IPS-15b (cell line): ENCODE results near the gene CCDC167.
"Not testable (repeated sequence)": the region's sequence is repeated elsewhere in the genome, so short reads cannot be mapped to it uniquely, and the experiment has no call there.

ENCODE experiments used
- H3K27me3 ChIP-seq: one replicate; pipeline ENCODE4 v1.6.1; 2013; ENCODE audit warnings: low read length; ENCODE audit not compliant: control insufficient read depth, insufficient read depth
- H3K36me3 ChIP-seq: one replicate; pipeline ENCODE4 v1.6.1; 2013; ENCODE audit warnings: low read length; ENCODE audit not compliant: control insufficient read depth, insufficient read depth
- H3K4me1 ChIP-seq: one replicate; pipeline ENCODE4 v1.6.1; 2013; ENCODE audit warnings: mild to moderate bottlenecking, low read length; ENCODE audit not compliant: control insufficient read depth, insufficient read depth
- H3K4me3 ChIP-seq: one replicate; pipeline ENCODE4 v1.5.1; 2013; ENCODE audit warnings: low read depth, low read length
- H3K9ac ChIP-seq: one replicate; pipeline ENCODE4 v1.6.1; 2013; ENCODE audit warnings: low read depth, mild to moderate bottlenecking, low read length
- H3K9me3 ChIP-seq: one replicate; pipeline ENCODE4 v1.6.1; 2013; ENCODE audit warnings: mild to moderate bottlenecking, low read length; ENCODE audit not compliant: control insufficient read depth, insufficient read depth

Gene CCDC167

DNA sequence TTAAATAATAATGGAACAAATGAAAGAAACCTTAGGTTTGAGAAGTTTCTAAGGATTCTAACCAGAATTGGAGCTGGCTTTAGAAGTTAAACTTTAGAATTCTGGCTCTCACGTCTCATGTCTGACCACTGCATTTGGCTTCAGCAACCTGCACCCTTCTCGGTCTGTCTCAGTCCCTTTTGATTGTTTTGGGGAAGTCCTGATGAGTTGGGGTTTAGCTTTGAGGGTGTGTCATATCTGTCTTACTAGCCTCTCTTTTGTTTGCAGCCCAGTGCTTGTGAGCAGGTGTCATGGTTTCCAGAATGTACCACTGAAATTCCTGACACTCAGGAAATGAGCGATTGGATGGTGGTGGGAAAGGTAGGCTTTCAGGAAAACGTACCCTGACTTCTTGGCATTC, 49.7 kb downstream of the CCDC167 start:
- Histone ChIP-seq H3K36me3 (peaks cover 29% of the 10 kb centered on the region), H3K4me1 (no peaks in the 10 kb centered on the region), H3K4me3 (no peak overlapping the region), H3K9ac (no peak overlapping the region), H3K27me3 (no peaks in the 10 kb centered on the region), H3K9me3 (no peaks in the 10 kb centered on the region)

DNA sequence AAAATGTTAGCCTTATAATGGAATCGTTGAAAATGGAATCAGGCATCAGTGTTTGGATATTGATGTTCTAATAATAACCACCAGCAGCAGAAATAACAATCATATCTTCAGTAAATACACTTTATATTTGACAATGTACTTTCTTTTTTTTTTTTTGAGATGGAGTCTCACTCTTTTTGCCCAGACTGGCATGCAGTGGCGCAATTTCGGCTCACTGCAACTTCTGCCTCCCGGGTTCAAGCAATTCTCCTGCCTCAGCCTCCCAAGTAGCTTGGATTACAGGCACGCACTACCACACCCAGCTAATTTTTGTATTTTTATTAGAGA, 56.5 kb downstream of the CCDC167 start:
- H3K4me3 ChIP-seq, H3K27me3 ChIP-seq: not testable (repeated sequence)
- H3K36me3 ChIP-seq = peaks cover 17% of the 10 kb centered on the region

DNA sequence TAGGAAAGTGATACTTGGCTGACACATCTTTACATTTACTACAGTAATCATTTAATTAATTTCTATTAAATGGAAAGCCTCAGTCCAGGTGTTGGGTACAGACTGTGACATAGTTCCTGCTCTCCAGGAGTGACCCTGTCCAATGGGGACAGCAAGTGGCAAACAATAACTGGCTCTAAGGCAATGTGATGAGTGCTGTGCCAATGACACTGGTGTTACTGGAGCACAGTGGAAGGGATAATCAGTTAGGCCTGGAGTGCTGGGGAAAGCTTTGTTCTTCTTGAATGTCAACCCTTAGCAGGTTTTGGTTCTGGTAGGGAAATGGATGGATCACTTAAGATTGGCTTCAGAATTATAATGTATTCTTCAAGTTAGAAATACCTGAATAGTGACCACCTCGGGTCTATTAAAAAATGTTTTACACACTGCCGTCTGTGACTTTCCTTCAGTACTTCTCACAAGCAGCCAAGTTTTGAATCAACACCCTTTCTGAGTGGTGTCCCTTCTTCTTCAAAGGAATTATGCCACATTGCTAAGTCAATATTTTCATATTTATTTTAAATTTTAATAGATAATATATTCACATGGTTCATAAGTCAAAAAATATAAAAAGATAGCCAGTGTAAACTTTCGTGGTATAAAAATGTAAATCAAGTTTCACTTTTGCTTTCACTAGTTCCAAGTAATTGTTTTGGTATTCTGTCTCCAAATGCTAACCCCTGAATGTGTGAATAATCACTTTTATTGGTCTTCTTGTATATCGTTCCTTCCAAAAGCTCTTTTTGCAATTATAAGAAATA, 57.1 kb downstream of the CCDC167 start:
- Histone ChIP-seq H3K9ac (no peak overlapping the region), H3K4me1 (no peaks in the 10 kb centered on the region), H3K36me3 (peaks cover 17% of the 10 kb centered on the region), H3K9me3 (no peaks in the 10 kb centered on the region), H3K27me3 (no peaks in the 10 kb centered on the region), H3K4me3 (no peak overlapping the region)

More for the DNA sequence above, 56.5 kb downstream of the CCDC167 start:
- H3K4me1 ChIP-seq, H3K9ac ChIP-seq, H3K9me3 ChIP-seq: not testable (repeated sequence)

DNA sequence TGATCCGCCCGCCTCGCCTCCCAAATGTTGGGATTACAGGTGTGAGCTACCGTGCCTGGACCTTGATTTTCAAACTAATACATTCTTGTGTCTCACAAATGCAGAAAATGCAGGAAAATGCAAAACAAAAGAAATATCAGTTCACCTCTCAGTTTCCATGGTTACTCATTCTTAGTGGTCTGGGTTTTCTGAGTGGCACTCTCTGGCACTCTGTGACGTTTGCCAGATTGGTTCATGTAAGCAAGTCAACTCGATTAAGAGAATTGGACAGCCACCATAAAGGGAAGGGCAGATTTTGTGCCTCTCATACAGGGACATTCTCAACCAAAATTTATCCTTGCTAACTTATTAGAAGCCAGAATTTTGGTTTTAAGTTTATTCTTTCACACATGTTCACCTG, 58.0 kb downstream of the CCDC167 start:
- H3K4me1 ChIP-seq = no peaks in the 10 kb centered on the region
- H3K27me3 ChIP-seq = no peaks in the 10 kb centered on the region
- H3K9me3 ChIP-seq = no peaks in the 10 kb centered on the region
- no peak overlapping the region for H3K4me3 ChIP-seq
- H3K36me3 ChIP-seq = peaks cover 14% of the 10 kb centered on the region
- H3K9ac ChIP-seq = no peak overlapping the region

DNA sequence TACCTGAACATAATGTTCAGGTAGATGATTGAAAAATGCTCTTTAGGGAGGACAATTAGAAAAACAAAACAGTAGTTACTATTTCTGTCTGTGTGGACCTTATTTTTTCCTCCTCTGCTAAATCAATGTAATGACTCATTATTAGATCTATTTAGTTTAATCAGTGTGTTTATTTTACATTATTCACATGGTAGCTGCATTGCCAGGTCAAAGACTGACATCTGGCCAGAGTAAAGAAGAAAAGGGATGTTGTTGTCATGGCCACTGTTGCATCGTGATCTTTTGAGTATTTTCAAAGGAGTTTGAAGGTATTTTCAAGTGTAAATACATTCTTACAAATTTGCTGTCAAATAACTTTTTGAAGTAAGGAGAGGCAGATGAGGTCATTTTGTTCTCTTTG, 60.8 kb downstream of the CCDC167 start:
- H3K27me3 ChIP-seq = no peaks in the 10 kb centered on the region
- no peak overlapping the region for H3K9ac ChIP-seq
- no peak overlapping the region for H3K4me3 ChIP-seq
- no peaks in the 10 kb centered on the region for H3K4me1 ChIP-seq
- H3K36me3 ChIP-seq = peaks cover 4% of the 10 kb centered on the region
- H3K9me3 ChIP-seq = no peaks in the 10 kb centered on the region

DNA sequence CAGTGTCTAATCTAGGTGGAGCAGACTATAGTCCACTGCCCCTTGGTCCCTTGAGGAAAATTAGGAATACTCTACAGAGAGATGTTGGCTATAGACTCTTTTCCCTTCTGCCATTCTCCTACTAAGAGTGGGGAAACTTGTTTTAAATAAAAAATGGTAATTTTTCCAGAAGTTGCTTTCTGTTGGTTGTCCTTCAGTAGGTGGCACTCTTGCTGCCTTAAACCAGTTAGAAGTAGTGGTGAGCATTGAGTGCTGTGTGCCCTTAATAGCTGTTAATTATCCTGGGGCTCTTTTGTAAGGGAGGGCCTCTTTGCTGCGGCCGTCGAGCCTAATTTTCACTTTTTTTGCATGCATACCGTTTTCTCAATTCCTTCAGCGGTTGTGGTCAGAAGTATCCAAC, 63.9 kb downstream of the CCDC167 start:
- Histone ChIP-seq H3K4me3 (no peak overlapping the region), H3K36me3 (peaks cover 4% of the 10 kb centered on the region), H3K27me3 (no peaks in the 10 kb centered on the region), H3K4me1 (no peaks in the 10 kb centered on the region), H3K9ac (no peak overlapping the region), H3K9me3 (no peaks in the 10 kb centered on the region)

DNA sequence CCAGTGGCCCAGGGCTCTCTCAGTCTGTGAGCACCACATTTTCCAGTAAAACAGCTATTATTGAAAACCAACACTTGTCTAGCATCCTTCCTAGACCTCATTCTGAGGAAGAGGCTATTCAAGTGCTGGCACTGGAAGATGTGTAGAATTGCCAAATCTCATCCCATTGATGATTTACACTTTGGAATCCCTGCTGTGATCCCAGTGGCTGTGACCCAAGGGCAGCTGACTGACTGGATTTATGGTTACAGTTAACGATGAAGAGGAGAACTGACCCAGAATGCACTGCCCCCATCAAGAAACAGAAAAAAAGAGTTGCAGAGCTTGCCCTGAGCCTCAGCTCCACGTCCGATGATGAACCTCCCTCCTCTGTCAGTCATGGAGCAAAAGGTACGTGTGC, 64.3 kb downstream of the CCDC167 start:
- H3K9ac ChIP-seq = no peak overlapping the region
- no peaks in the 10 kb centered on the region for H3K4me1 ChIP-seq
- H3K27me3 ChIP-seq = no peaks in the 10 kb centered on the region
- peaks cover 4% of the 10 kb centered on the region for H3K36me3 ChIP-seq
- H3K4me3 ChIP-seq = no peak overlapping the region
- no peaks in the 10 kb centered on the region for H3K9me3 ChIP-seq

DNA sequence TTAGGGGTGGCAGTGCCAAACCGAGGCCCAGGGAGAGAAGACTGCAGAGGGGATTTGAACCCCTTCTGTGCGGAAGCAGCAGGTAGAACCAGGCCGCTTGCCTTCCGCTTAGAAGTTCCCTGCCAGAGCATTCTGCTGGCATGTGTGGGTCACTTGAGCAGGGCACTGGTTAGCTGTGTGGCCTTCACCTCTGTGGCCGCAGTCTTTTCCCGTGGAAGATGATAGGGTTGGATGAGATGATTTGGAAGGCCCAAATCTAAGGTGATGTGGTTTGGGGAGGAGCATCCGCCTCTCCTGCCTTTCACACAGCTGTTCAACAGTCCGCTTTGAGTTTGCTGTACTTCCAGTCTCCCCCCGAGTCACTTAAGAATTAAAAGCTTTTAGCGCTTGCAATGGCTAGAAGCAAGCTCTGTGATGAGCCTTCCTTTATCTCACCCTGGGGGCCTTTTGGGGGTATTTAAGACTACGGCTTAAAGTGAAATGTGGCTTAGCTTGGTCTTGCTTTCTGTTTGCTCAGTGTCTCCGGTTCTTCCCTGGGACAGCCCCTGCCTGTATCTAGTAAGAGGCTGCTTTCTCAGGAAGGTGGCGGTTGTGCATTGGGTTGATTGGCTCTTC, 65.9 kb downstream of the CCDC167 start:
- peak overlapping the region; percentile 79 for H3K9ac ChIP-seq
- no peaks in the 10 kb centered on the region for H3K9me3 ChIP-seq
- H3K4me3 ChIP-seq = peak overlapping the region; percentile 57
- peaks cover 4% of the 10 kb centered on the region for H3K36me3 ChIP-seq
- H3K4me1 ChIP-seq = no peaks in the 10 kb centered on the region
- no peaks in the 10 kb centered on the region for H3K27me3 ChIP-seq
